Thyroid gland (tissue), 4 donors: ENCODE measurements around the gene OFD1. TPM values are rescaled to one million over a fixed set of nuclear protein-coding genes. Genes with fewer than 3 reads are reported as not detected.

Source experiments
- DNase-seq, 2 donors: peaks; one replicate each; pipeline ENCODE4 v3.0.0-alpha.2; 2019
- H3K27ac ChIP-seq, 3 donors: fragments of 200-600 bp; sonication (generic); 1 replicate in 2 of 3; 2 replicates in 1 of 3; pipeline ENCODE4 v1.5.1; 2016 to 2019; ENCODE audit warnings: mild to moderate bottlenecking in 1 of 3, moderate library complexity in 1 of 3
- H3K27me3 ChIP-seq: fragments of 200-600 bp; sonication (generic); one replicate; pipeline ENCODE4 v1.5.1; 2019
- H3K36me3 ChIP-seq, 2 donors: fragments of 200-600 bp; sonication (generic); one replicate each; pipeline ENCODE4 v1.5.1; 2016 to 2019
- H3K4me1 ChIP-seq, 2 donors: fragments of 200-600 bp; sonication (generic); one replicate each; pipeline ENCODE4 v1.5.1; 2017 to 2019
- H3K4me3 ChIP-seq, 3 donors: fragments of 200-600 bp; sonication (generic); replicated peaks in 1 of 3; 1 replicate in 2 of 3; 2 replicates in 1 of 3; pipeline ENCODE4 v1.5.1; 2016; ENCODE audit warnings: mild to moderate bottlenecking in 1 of 3
- H3K9me3 ChIP-seq: fragments of 200-600 bp; sonication (generic); one replicate; pipeline ENCODE4 v1.5.1; 2017
- CTCF ChIP-seq, 6 experiments: fragments of 200-600 bp in 3 of 6; fragments of 450-650 bp in 3 of 6; sonication (generic) in 3 of 6; IDR thresholded peaks; one replicate each; pipeline ENCODE4 v1.5.1; 2016 to 2019; ENCODE audit warnings: antibody characterized with exemption in 6 of 6, mild to moderate bottlenecking in 2 of 6, inconsistent platforms in 1 of 6, moderate library complexity in 1 of 6
- POLR2A ChIP-seq, 2 donors: fragments of 450-650 bp; IDR thresholded peaks; one replicate each; pipeline ENCODE4 v1.6.1; 2017; ENCODE audit warnings: antibody characterized with exemption in 2 of 2, mild to moderate bottlenecking in 2 of 2, moderate library complexity in 1 of 2
- WGBS, 2 donors: methylation state at CpG; one replicate each; pipeline ENCODE4 v1.1.5; 2017; 5-methylcytosine and 5-hydroxymethylcytosine counted together
- intact Hi-C: fragments of 100-400 bp; cut with DNase I; formaldehyde crosslinking; loops from one replicate; pipeline ENCODE4 v1.15.1; 2023
- total RNA-seq, 4 donors: library from RNA; depleted of rRNA; stranded (reverse); fragments of >200 nt; gene quantifications; one replicate each; pipeline ENCODE4 v1.2.3, GENCODE V29; 2016

The OFD1 gene
- total RNA-seq, 4 donors from 2014 or later = 33.6 to 46.0 (median 43.5) TPM

- Histone ChIP-seq H3K9me3 (no peaks in the 10 kb centered on the region), H3K4me1 (peaks cover 4 to 13% of the 10 kb centered on the region in 2 donors), H3K36me3 (no peaks in the 10 kb centered on the region), H3K4me3 (no peak overlapping the region), H3K27me3 (no peaks in the 10 kb centered on the region), H3K27ac (no peak overlapping the region)
- intact Hi-C loops = no loop called here
- WGBS, 2 donors = 89 to 100% methylated on average over 3 of the region's 3 CpGs
- TF ChIP-seq POLR2A (IDR thresholded peaks at IDR 0.05) (no peak), CTCF (IDR thresholded peaks at IDR 0.05) (no peak)
- no peak for DNase-seq
These were observed 31.4 kb upstream of the OFD1 start for GRCh38 chrX:13703135-13703534.

- intact Hi-C loops = no loop called here
- TF ChIP-seq CTCF (IDR thresholded peaks at IDR 0.05) (no peak), POLR2A (IDR thresholded peaks at IDR 0.05) (no peak)
- WGBS, 2 donors = 46 to 73% methylated on average over 2 to 3 of the region's 3 CpGs
- no peak overlapping the region for H3K27ac ChIP-seq
- no peaks in the 10 kb centered on the region for H3K36me3 ChIP-seq
- peaks cover 0 to 10% of the 10 kb centered on the region in 2 donors for H3K4me1 ChIP-seq
- H3K9me3 ChIP-seq = no peaks in the 10 kb centered on the region
- H3K4me3 ChIP-seq = no peak overlapping the region
- H3K27me3 ChIP-seq = no peaks in the 10 kb centered on the region
- no peak for DNase-seq
These were observed 31.0 kb upstream of the OFD1 start for GRCh38 chrX:13703589-13703988.

GRCh38 chrX:13711141-13711540 lies 23.4 kb upstream of the OFD1 start:
- WGBS, 2 donors = 86 to 91% methylated on average over 2 to 4 of the region's 4 CpGs
- TF ChIP-seq CTCF (IDR thresholded peaks at IDR 0.05) = no peak
- TF ChIP-seq POLR2A (IDR thresholded peaks at IDR 0.05) = no peak
- Histone ChIP-seq H3K36me3 (peaks cover 0 to 8% of the 10 kb centered on the region in 2 donors), H3K27ac (no peak overlapping the region), H3K27me3 (no peaks in the 10 kb centered on the region), H3K4me3 (no peak overlapping the region), H3K4me1 (no peaks in the 10 kb centered on the region), H3K9me3 (no peaks in the 10 kb centered on the region)
- intact Hi-C loops = no loop called here
- no peak for DNase-seq

GRCh38 chrX:13716455-13716854 lies 18.1 kb upstream of the OFD1 start:
- no peak for DNase-seq
- Histone ChIP-seq H3K4me3 (no peak overlapping the region), H3K27me3 (no peaks in the 10 kb centered on the region), H3K9me3 (no peaks in the 10 kb centered on the region), H3K4me1 (peaks cover 0 to 3% of the 10 kb centered on the region in 2 donors), H3K36me3 (peaks cover 0 to 5% of the 10 kb centered on the region in 2 donors), H3K27ac (no peak overlapping the region)
- TF ChIP-seq POLR2A (IDR thresholded peaks at IDR 0.05) = no peak
- intact Hi-C loops = no loop called here
- WGBS, 2 donors = 86 to 92% methylated on average over 9 of the region's 9 CpGs

GRCh38 chrX:13716905-13717304 lies 17.6 kb upstream of the OFD1 start:
- Histone ChIP-seq H3K4me3 (no peak overlapping the region), H3K27me3 (no peaks in the 10 kb centered on the region), H3K4me1 (peaks cover 0 to 7% of the 10 kb centered on the region in 2 donors), H3K27ac (no peak overlapping the region), H3K36me3 (peaks cover 0 to 5% of the 10 kb centered on the region in 2 donors), H3K9me3 (no peaks in the 10 kb centered on the region)
- DNase-seq = peak in 1 of 2 donors; percentile 12
- 88 to 90% methylated on average over 6 of the region's 6 CpGs for WGBS, 2 donors
- TF ChIP-seq POLR2A (IDR thresholded peaks at IDR 0.05) (no peak), CTCF (IDR thresholded peaks at IDR 0.05) (no peak)
- intact Hi-C loops = no loop called here
